Mesothelial cell of epicardium (in vitro differentiated cells): Measurements from ENCODE around the gene GET3. TPM values are rescaled to one million over a fixed set of nuclear protein-coding genes. Genes with fewer than 3 reads are reported as not detected.

ENCODE experiments used
- DNase-seq, 2 experiments: peaks; one replicate each; pipeline ENCODE4 v3.0.0; 2021; ENCODE audit warnings: low spot score in 2 of 2; ENCODE audit not compliant: unreplicated experiment in 2 of 2
- H3K27ac Mint-ChIP-seq: 2 replicates; pipeline ENCODE4 v1.8.0; 2021; ENCODE audit warnings: mixed read lengths
- H3K27me3 Mint-ChIP-seq: 2 replicates; pipeline ENCODE4 v1.8.0; 2021; ENCODE audit warnings: low read depth, mixed read lengths
- H3K36me3 Mint-ChIP-seq: 2 replicates; pipeline ENCODE4 v1.8.0; 2021; ENCODE audit warnings: mixed read lengths
- H3K4me1 Mint-ChIP-seq: 2 replicates; pipeline ENCODE4 v1.8.0; 2021; ENCODE audit warnings: mixed read lengths
- H3K4me3 Mint-ChIP-seq: 2 replicates; pipeline ENCODE4 v1.8.0; 2021; ENCODE audit warnings: mild to moderate bottlenecking, moderate library complexity, mixed read lengths
- H3K9me3 Mint-ChIP-seq: 2 replicates; pipeline ENCODE4 v1.8.0; 2021; ENCODE audit warnings: mixed read lengths
- CTCF ChIP-seq: fragments of 200-600 bp; sonication (generic); IDR thresholded peaks from one replicate; pipeline ENCODE4 v1.5.0; 2021; ENCODE audit warnings: antibody characterized with exemption; ENCODE audit not compliant: unreplicated experiment
- total RNA-seq: library from RNA; stranded (reverse); gene quantifications from 3 replicates; pipeline ENCODE4 v1.2.1, GENCODE V29; 2021

GET3 gene
- total RNA-seq, 1 donor from 2014 or later = 46.9 TPM

- Mint-ChIP-seq H3K27me3 (no peaks in the 10 kb centered on the region), H3K36me3 (peaks cover 2% of the 10 kb centered on the region), H3K4me1 (peaks cover 25% of the 10 kb centered on the region), H3K9me3 (no peaks in the 10 kb centered on the region), H3K4me3 (peak within 1 kb of the TSS; percentile 81), H3K27ac (peak within 1 kb of the TSS; percentile 84)
- DNase-seq = peak in 1 of 2 experiments; percentile 62
- TF ChIP-seq CTCF = no peak
Measured at GRCh38 chr19:12774588-12775555, 37.6 kb downstream of the GET3 start, which contains the start of gene HOOK2. Gene HOOK2, minus strand, starts transcription at chr19:12775552. Its CDS starts 103 bp downstream, at chr19:12775449.

- no peaks in the 10 kb centered on the region for H3K9me3 Mint-ChIP-seq
- peak overlapping the region; percentile 73 for H3K4me3 Mint-ChIP-seq
- peak overlapping the region; percentile 53 for H3K27ac Mint-ChIP-seq
- peak; percentile 72 to 90 for DNase-seq
- no peaks in the 10 kb centered on the region for H3K27me3 Mint-ChIP-seq
- peaks cover 27% of the 10 kb centered on the region for H3K4me1 Mint-ChIP-seq
- peak; percentile 97 for TF ChIP-seq CTCF
- H3K36me3 Mint-ChIP-seq = peaks cover 2% of the 10 kb centered on the region
Measured at GRCh38 chr19:12777217-12778016, 40.1 kb downstream of the GET3 start.

GRCh38 chr19:12778017-12778904 is 41.0 kb downstream of the GET3 start:
- peak in 1 of 2 experiments; percentile 65 for DNase-seq
- Mint-ChIP-seq H3K4me3 (peak overlapping the region; percentile 73), H3K27me3 (no peaks in the 10 kb centered on the region), H3K9me3 (no peaks in the 10 kb centered on the region), H3K4me1 (peaks cover 27% of the 10 kb centered on the region), H3K27ac (peak overlapping the region; percentile 96), H3K36me3 (peaks cover 2% of the 10 kb centered on the region)
- no peak for TF ChIP-seq CTCF

- no peak for DNase-seq
- Mint-ChIP-seq H3K36me3 (no peaks in the 10 kb centered on the region), H3K27me3 (no peaks in the 10 kb centered on the region), H3K4me1 (peaks cover 32% of the 10 kb centered on the region), H3K4me3 (peak overlapping the region; percentile 73), H3K9me3 (no peaks in the 10 kb centered on the region), H3K27ac (peak overlapping the region; percentile 96)
- no peak for TF ChIP-seq CTCF
Measured at GRCh38 chr19:12778905-12779161, 41.5 kb downstream of the GET3 start.
